IMR-90 (cell line): ENCODE measurements around the gene IGHMBP2.

ENCODE experiments used
- BHLHE40 ChIP-seq: fragments of 150-350 bp; IDR thresholded peaks from 2 replicates; pipeline ENCODE4 v1.6.1; 2016; ENCODE audit warnings: mild to moderate bottlenecking, low read depth, low read length
- CHD1 ChIP-seq: IDR thresholded peaks from 2 replicates; pipeline ENCODE4 v1.6.1; 2012; ENCODE audit warnings: low read depth, low read length, improper control_type of control experiment
- CTCF ChIP-seq: conservative IDR thresholded peaks from 2 replicates; pipeline ENCODE4 v1.5.1; 2012; ENCODE audit warnings: mild to moderate bottlenecking, low read depth, low read length, improper control_type of control experiment
- FOS ChIP-seq: fragments of 150-350 bp; IDR thresholded peaks from 2 replicates; pipeline ENCODE4 v1.6.1; 2016; ENCODE audit warnings: low read depth, low read length
- MAZ ChIP-seq: IDR thresholded peaks from 2 replicates; pipeline ENCODE4 v1.6.1; 2012; ENCODE audit warnings: low read depth, mild to moderate bottlenecking, low read length, improper control_type of control experiment, moderate library complexity, borderline replicate concordance
- MXI1 ChIP-seq: IDR thresholded peaks from 2 replicates; pipeline ENCODE4 v1.6.1; 2012; ENCODE audit warnings: low read depth, mild to moderate bottlenecking, low read length, moderate library complexity, borderline replicate concordance
- NFE2L2 ChIP-seq: fragments of 150-350 bp; IDR thresholded peaks from 2 replicates; pipeline ENCODE4 v1.6.1; 2016; ENCODE audit warnings: low read depth, mild to moderate bottlenecking, low read length
- POLR2A ChIP-seq: IDR thresholded peaks from 2 replicates; pipeline ENCODE4 v1.6.1; 2012; ENCODE audit warnings: mild to moderate bottlenecking, low read depth, low read length
- RAD21 ChIP-seq: IDR thresholded peaks from 2 replicates; pipeline ENCODE4 v1.6.1; 2012; ENCODE audit warnings: low read length, improper control_type of control experiment
- RCOR1 ChIP-seq: IDR thresholded peaks from 2 replicates; pipeline ENCODE4 v1.6.1; 2012; ENCODE audit warnings: mild to moderate bottlenecking, low read length, improper control_type of control experiment; ENCODE audit not compliant: insufficient replicate concordance
- RFX5 ChIP-seq: IDR thresholded peaks from 2 replicates; pipeline ENCODE4 v1.8.0; 2012; ENCODE audit warnings: low read depth, mild to moderate bottlenecking, low read length, moderate library complexity
- SMC3 ChIP-seq: fragments of 150-350 bp; IDR thresholded peaks from 2 replicates; pipeline ENCODE4 v1.6.1; 2016; ENCODE audit warnings: low read depth, mild to moderate bottlenecking, antibody characterized with exemption, low read length, moderate library complexity
- TF ChIP-seq, protein P1 (sequence below): fragments of 150-350 bp; IDR thresholded peaks from 2 replicates; pipeline ENCODE4 v1.6.1; 2017; ENCODE audit warnings: mild to moderate bottlenecking, antibody characterized with exemption, low read length, low read depth
- TF ChIP-seq, protein P2 (sequence below): fragments of 150-350 bp; IDR thresholded peaks from 2 replicates; pipeline ENCODE4 v1.6.1; 2016; ENCODE audit warnings: low read depth, mild to moderate bottlenecking, low read length, moderate library complexity, borderline replicate concordance

- TF ChIP-seq POLR2A (no peak), CTCF (no peak), RAD21 (no peak), MAZ (no peak), CHD1 (no peak), MXI1 (no peak), BHLHE40 (no peak), RFX5 (no peak), FOS (no peak), RCOR1 (no peak), SMC3 (no peak), NFE2L2 (no peak)
- TF ChIP-seq, protein P1, sequence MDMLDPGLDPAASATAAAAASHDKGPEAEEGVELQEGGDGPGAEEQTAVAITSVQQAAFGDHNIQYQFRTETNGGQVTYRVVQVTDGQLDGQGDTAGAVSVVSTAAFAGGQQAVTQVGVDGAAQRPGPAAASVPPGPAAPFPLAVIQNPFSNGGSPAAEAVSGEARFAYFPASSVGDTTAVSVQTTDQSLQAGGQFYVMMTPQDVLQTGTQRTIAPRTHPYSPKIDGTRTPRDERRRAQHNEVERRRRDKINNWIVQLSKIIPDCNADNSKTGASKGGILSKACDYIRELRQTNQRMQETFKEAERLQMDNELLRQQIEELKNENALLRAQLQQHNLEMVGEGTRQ, result no peak
- TF ChIP-seq, protein P2, sequence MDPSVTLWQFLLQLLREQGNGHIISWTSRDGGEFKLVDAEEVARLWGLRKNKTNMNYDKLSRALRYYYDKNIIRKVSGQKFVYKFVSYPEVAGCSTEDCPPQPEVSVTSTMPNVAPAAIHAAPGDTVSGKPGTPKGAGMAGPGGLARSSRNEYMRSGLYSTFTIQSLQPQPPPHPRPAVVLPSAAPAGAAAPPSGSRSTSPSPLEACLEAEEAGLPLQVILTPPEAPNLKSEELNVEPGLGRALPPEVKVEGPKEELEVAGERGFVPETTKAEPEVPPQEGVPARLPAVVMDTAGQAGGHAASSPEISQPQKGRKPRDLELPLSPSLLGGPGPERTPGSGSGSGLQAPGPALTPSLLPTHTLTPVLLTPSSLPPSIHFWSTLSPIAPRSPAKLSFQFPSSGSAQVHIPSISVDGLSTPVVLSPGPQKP, result no peak
Observed at GRCh38 chr11:68940651-68941323, 37.1 kb downstream of the IGHMBP2 start.
